Vagina (tissue), 2 donors: ENCODE data around the gene SUGCT.

Source experiments
- POLR2A ChIP-seq, 2 donors: fragments of 450-650 bp; IDR thresholded peaks; one replicate each; pipeline ENCODE4 v1.6.1; 2017; ENCODE audit warnings: antibody characterized with exemption in 2 of 2, mild to moderate bottlenecking in 2 of 2, moderate library complexity in 2 of 2
- POLR2AphosphoS5 ChIP-seq, 2 donors: sonication (generic); formaldehyde crosslinking; IDR thresholded peaks; one replicate each; pipeline ENCODE4 v1.9.0; 2017; ENCODE audit warnings: antibody characterized with exemption in 2 of 2, mild to moderate bottlenecking in 2 of 2, low read depth in 1 of 2; ENCODE audit not compliant: insufficient read depth in 1 of 2
- TF ChIP-seq, protein P1 (sequence below), 3 experiments: fragments of 450-650 bp in 2 of 3; fragments of 200-600 bp in 1 of 3; sonication (generic) in 1 of 3; IDR thresholded peaks; one replicate each; pipeline ENCODE4 v1.5.1; 2017 to 2019; ENCODE audit warnings: antibody characterized with exemption in 3 of 3, mild to moderate bottlenecking in 2 of 3, moderate library complexity in 2 of 3

GRCh38 chr7:40282858-40283257 is 148.1 kb downstream of the SUGCT start:
- TF ChIP-seq, protein P1, sequence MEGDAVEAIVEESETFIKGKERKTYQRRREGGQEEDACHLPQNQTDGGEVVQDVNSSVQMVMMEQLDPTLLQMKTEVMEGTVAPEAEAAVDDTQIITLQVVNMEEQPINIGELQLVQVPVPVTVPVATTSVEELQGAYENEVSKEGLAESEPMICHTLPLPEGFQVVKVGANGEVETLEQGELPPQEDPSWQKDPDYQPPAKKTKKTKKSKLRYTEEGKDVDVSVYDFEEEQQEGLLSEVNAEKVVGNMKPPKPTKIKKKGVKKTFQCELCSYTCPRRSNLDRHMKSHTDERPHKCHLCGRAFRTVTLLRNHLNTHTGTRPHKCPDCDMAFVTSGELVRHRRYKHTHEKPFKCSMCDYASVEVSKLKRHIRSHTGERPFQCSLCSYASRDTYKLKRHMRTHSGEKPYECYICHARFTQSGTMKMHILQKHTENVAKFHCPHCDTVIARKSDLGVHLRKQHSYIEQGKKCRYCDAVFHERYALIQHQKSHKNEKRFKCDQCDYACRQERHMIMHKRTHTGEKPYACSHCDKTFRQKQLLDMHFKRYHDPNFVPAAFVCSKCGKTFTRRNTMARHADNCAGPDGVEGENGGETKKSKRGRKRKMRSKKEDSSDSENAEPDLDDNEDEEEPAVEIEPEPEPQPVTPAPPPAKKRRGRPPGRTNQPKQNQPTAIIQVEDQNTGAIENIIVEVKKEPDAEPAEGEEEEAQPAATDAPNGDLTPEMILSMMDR (IDR thresholded peaks at IDR 0.05), result no peak
- TF ChIP-seq POLR2AphosphoS5 (IDR thresholded peaks at IDR 0.05; ENCODE audit: insufficient read depth in 1 of 2, low read depth in 1 of 2) (no peak), POLR2A (IDR thresholded peaks at IDR 0.05) (no peak)
